WTC11 (cell line): ENCODE results near the gene CDPF1. TPM values are rescaled to one million over a fixed set of nuclear protein-coding genes. Genes with fewer than 3 reads are reported as not detected.

ENCODE experiments used
- ATAC-seq: fragments of 200-7000 bp; cut with Tn5 transposase; 2 replicates; pipeline ENCODE4 v1.10.0; 2021; ENCODE audit warnings: mild to moderate bottlenecking, moderate library complexity
- CTCF ChIA-PET: fragments of 300-600 bp; sonication (Branson Sonifier 250); formaldehyde crosslinking; loops from one replicate; lab custom pipeline; 2021; ENCODE audit warnings: antibody characterized with exemption; lab: Charles Lee
- POLR2A ChIA-PET: fragments of 350-600 bp; sonication (Branson Sonifier 250); formaldehyde crosslinking; loops from one replicate; lab custom pipeline; 2021; ENCODE audit warnings: antibody characterized with exemption; lab: Charles Lee
- DNase-seq: peaks from one replicate; pipeline ENCODE4 v3.0.0; 2021; ENCODE audit warnings: low spot score
- H3K27ac Mint-ChIP-seq: 2 replicates; pipeline ENCODE4 v1.8.0; 2021; ENCODE audit warnings: mixed read lengths
- H3K27me3 Mint-ChIP-seq: 2 replicates; pipeline ENCODE4 v1.8.0; 2021; ENCODE audit warnings: low read depth, mild to moderate bottlenecking, moderate library complexity, mixed read lengths
- H3K36me3 Mint-ChIP-seq: 2 replicates; pipeline ENCODE4 v1.8.0; 2021; ENCODE audit warnings: mixed read lengths
- H3K4me1 Mint-ChIP-seq: 2 replicates; pipeline ENCODE4 v1.8.0; 2022; ENCODE audit warnings: mixed read lengths
- H3K4me3 Mint-ChIP-seq: 2 replicates; pipeline ENCODE4 v1.8.0; 2021; ENCODE audit warnings: mild to moderate bottlenecking, moderate library complexity, mixed read lengths
- H3K9me3 Mint-ChIP-seq: 2 replicates; pipeline ENCODE4 v1.8.0; 2021; ENCODE audit warnings: mixed read lengths
- KAT7 ChIP-seq: sonication (generic); formaldehyde crosslinking; IDR thresholded peaks from 2 replicates; pipeline ENCODE4 v1.8.1; 2023; ENCODE audit warnings: missing genetic modification reagents, mild to moderate bottlenecking, borderline replicate concordance
- NFATC4 ChIP-seq: fragments of 250-450 bp; sonication (Bioruptor Pico); IDR thresholded peaks from 2 replicates; pipeline ENCODE4 v1.9.0; 2021; ENCODE audit warnings: mild to moderate bottlenecking
- OVOL2 ChIP-seq: fragments of 250-450 bp; sonication (Bioruptor Pico); IDR thresholded peaks from 2 replicates; pipeline ENCODE4 v1.9.0; 2021; ENCODE audit warnings: mild to moderate bottlenecking, borderline replicate concordance
- RELA ChIP-seq: sonication (generic); formaldehyde crosslinking; IDR thresholded peaks from 2 replicates; pipeline ENCODE4 v1.8.1; 2022; ENCODE audit warnings: missing genetic modification reagents, mild to moderate bottlenecking, borderline replicate concordance
- total RNA-seq: library from RNA; stranded (reverse); gene quantifications from 3 replicates; pipeline ENCODE4 v1.2.3, GENCODE V29; 2021
- TF ChIP-seq, protein P1 (sequence below): sonication (generic); formaldehyde crosslinking; IDR thresholded peaks from 2 replicates; pipeline ENCODE4 v1.8.1; 2023; ENCODE audit warnings: mild to moderate bottlenecking, missing genetic modification reagents
- TF ChIP-seq, protein P2 (sequence below): fragments of 250-450 bp; sonication (Bioruptor Pico); conservative IDR thresholded peaks from 2 replicates; pipeline ENCODE4 v1.9.0; 2021; ENCODE audit warnings: mild to moderate bottlenecking
- TF ChIP-seq, protein P3 (sequence below): sonication (generic); formaldehyde crosslinking; IDR thresholded peaks from 2 replicates; pipeline ENCODE4 v1.8.1; 2023; ENCODE audit warnings: mild to moderate bottlenecking, missing genetic modification reagents, moderate library complexity

CDPF1 gene
- total RNA-seq, 1 experiment from 2014 or later = 11.5 TPM

DNA sequence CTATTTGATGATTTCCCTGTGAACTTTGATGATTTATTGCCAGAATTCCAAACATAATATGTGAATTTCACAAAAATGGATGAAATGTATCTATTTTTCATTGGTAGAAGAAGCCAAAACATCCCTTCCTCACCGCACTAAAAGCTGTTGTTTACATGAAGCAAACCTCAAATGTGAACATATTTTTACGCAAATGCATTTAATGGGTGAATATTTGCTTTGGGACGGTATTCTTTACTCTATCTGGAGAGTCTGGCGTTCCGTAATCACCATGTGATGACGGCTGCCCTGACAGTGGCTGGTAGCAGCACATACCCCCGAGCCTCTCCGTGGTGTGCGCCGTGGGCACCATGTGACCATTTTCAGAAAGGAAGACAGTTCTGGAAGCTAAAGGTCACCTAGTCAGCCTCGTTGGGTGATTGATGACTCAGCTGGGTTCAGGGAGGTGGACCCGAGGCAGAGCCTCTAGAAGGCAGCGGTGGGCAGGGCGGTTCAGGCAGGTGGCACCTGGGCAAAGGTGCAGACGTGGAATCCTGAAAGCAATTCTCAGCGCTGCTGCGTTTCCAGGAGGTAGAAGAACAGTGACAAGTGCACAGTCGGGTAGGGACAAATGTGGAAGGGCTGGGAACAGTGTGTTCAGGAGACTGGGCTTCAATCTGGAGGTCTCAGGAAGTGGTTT, 54.5 kb downstream of the CDPF1 start:
- H3K36me3 Mint-ChIP-seq = no peaks in the 10 kb centered on the region
- H3K9me3 Mint-ChIP-seq = peaks cover 5% of the 10 kb centered on the region
- ChIA-PET POLR2A (no interaction called here), CTCF (no interaction called here)
- TF ChIP-seq RELA (CRISPR knock-in tag) (no peak), NFATC4 (CRISPR knock-in tag) (no peak), OVOL2 (no peak), KAT7 (CRISPR knock-in tag) (no peak)
- TF ChIP-seq, protein P1, sequence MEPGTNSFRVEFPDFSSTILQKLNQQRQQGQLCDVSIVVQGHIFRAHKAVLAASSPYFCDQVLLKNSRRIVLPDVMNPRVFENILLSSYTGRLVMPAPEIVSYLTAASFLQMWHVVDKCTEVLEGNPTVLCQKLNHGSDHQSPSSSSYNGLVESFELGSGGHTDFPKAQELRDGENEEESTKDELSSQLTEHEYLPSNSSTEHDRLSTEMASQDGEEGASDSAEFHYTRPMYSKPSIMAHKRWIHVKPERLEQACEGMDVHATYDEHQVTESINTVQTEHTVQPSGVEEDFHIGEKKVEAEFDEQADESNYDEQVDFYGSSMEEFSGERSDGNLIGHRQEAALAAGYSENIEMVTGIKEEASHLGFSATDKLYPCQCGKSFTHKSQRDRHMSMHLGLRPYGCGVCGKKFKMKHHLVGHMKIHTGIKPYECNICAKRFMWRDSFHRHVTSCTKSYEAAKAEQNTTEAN (CRISPR knock-in tag) = no peak
- TF ChIP-seq, protein P2, sequence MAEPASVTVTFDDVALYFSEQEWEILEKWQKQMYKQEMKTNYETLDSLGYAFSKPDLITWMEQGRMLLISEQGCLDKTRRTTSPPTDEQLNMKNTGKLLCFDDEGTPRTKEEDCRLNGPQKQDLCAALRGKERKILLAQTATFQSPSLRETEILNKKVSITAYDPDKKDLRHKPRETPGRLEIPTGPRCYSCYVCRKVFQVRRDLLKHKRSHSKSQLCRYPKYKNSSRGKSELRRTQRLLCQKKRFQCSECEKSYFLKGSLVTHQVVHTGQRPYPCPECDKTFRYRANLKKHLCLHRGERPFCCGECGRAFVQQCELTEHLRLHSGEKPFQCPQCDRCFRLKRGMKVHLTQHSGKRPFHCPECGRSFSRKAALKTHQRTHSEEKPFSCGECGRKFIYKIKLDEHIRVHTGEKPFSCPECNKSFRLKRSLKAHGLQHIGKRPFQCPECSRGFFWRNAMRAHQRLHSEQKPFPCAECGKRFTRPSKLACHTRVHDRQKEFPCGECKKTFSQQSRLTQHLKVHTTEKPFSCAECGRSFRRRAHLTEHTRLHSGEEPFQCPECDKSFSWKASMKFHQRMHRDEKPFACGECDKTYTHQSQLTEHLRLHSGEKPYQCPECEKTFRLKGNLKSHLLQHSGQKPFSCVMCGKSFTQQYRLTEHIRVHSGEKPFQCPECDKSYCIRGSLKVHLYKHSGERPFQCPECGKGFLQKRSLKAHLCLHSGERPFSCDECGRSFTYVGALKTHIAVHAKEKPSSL (CRISPR knock-in tag) = no peak
- TF ChIP-seq, protein P3, sequence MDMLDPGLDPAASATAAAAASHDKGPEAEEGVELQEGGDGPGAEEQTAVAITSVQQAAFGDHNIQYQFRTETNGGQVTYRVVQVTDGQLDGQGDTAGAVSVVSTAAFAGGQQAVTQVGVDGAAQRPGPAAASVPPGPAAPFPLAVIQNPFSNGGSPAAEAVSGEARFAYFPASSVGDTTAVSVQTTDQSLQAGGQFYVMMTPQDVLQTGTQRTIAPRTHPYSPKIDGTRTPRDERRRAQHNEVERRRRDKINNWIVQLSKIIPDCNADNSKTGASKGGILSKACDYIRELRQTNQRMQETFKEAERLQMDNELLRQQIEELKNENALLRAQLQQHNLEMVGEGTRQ (CRISPR knock-in tag) = no peak
- H3K27me3 Mint-ChIP-seq = no peaks in the 10 kb centered on the region; the same call in 1 of the 2 replicates
- DNase-seq = no peak
- peak overlapping the region; percentile 71; the same call in 1 of the 2 replicates for H3K27ac Mint-ChIP-seq
- ATAC-seq = no peak
- peaks cover 6% of the 10 kb centered on the region; the same call in 1 of the 2 replicates for H3K4me1 Mint-ChIP-seq
- no peak overlapping the region for H3K4me3 Mint-ChIP-seq

Other genes with a start within 250 kb of the CDPF1 start
- 8.5 to 10.1 TPM (median 9.3 TPM) in 3 replicates for gene PPARA, start 99.8 kb downstream of the CDPF1 start, total RNA-seq
- 0.02 to 0.07 TPM in 2 of 3 replicates, not detected in the other for gene PKDREJ, start 13.1 kb upstream of the CDPF1 start, total RNA-seq
- 20.7 to 29.2 TPM (median 27.5 TPM) in 3 replicates for gene TTC38, start 17.7 kb upstream of the CDPF1 start, total RNA-seq
- 45.4 to 56.1 TPM (median 45.4 TPM) in 3 replicates for gene GTSE1, start 46.6 kb upstream of the CDPF1 start, total RNA-seq
- gene TRMU, start 85.4 kb upstream of the CDPF1 start, total RNA-seq = 62.4 to 103 TPM (median 64.6 TPM) in 3 replicates